Chondrocyte (in vitro differentiated cells): ENCODE results near the gene LCT. TPM values are rescaled to one million over a fixed set of nuclear protein-coding genes. Genes with fewer than 3 reads are reported as not detected.

Experiments
- DNase-seq: peaks from one replicate; pipeline ENCODE4 v3.0.0; 2021; ENCODE audit warnings: mixed read lengths, low spot score
- H3K27ac Mint-ChIP-seq: one replicate; pipeline ENCODE4 v1.8.0; 2021; ENCODE audit warnings: mild to moderate bottlenecking, moderate library complexity, mixed read lengths; ENCODE audit not compliant: unreplicated experiment
- H3K27me3 Mint-ChIP-seq: 2 replicates; pipeline ENCODE4 v1.8.0; 2021; ENCODE audit warnings: low read depth, mixed read lengths
- H3K36me3 Mint-ChIP-seq: 2 replicates; pipeline ENCODE4 v1.8.0; 2021; ENCODE audit warnings: low read depth, mixed read lengths
- H3K4me1 Mint-ChIP-seq: 2 replicates; pipeline ENCODE4 v1.8.0; 2021; ENCODE audit warnings: low read depth, mild to moderate bottlenecking, mixed read lengths
- H3K4me3 Mint-ChIP-seq: one replicate; pipeline ENCODE4 v1.8.0; 2021; ENCODE audit warnings: mild to moderate bottlenecking, moderate library complexity, mixed read lengths; ENCODE audit not compliant: unreplicated experiment
- H3K9me3 Mint-ChIP-seq: 2 replicates; pipeline ENCODE4 v1.8.0; 2021; ENCODE audit warnings: low read depth, mixed read lengths
- CTCF ChIP-seq: fragments of 200-600 bp; sonication (generic); IDR thresholded peaks from 2 replicates; pipeline ENCODE4 v1.5.0; 2021; ENCODE audit warnings: antibody characterized with exemption, mild to moderate bottlenecking, moderate library complexity
- total RNA-seq: library from RNA; stranded (reverse); gene quantifications from 3 replicates; pipeline ENCODE4 v1.2.1, GENCODE V29; 2021

LCT gene
- total RNA-seq, 1 donor from 2014 or later = not detected

GRCh38 chr2:135745545-135745944, 91.4 kb downstream of the LCT start:
- no peak for TF ChIP-seq CTCF
- H3K27ac Mint-ChIP-seq = peak overlapping the region; percentile 90
- peaks cover 44% of the 10 kb centered on the region for H3K4me1 Mint-ChIP-seq
- no peak for DNase-seq
- H3K36me3 Mint-ChIP-seq = peaks cover 12% of the 10 kb centered on the region
- H3K9me3 Mint-ChIP-seq = peaks cover 3% of the 10 kb centered on the region
- H3K4me3 Mint-ChIP-seq = no peak overlapping the region
- no peaks in the 10 kb centered on the region for H3K27me3 Mint-ChIP-seq

GRCh38 chr2:135744760-135745314, 92.1 kb downstream of the LCT start:
- H3K9me3 Mint-ChIP-seq = peaks cover 3% of the 10 kb centered on the region
- no peaks in the 10 kb centered on the region for H3K27me3 Mint-ChIP-seq
- H3K36me3 Mint-ChIP-seq = peaks cover 12% of the 10 kb centered on the region
- H3K4me3 Mint-ChIP-seq = no peak overlapping the region
- peak overlapping the region; percentile 90 for H3K27ac Mint-ChIP-seq
- no peak for DNase-seq
- H3K4me1 Mint-ChIP-seq = peaks cover 44% of the 10 kb centered on the region
- TF ChIP-seq CTCF = peak; percentile 38

GRCh38 chr2:135743860-135744259, 93.1 kb downstream of the LCT start:
- no peak for DNase-seq
- no peaks in the 10 kb centered on the region for H3K27me3 Mint-ChIP-seq
- H3K9me3 Mint-ChIP-seq = peaks cover 3% of the 10 kb centered on the region
- H3K27ac Mint-ChIP-seq = peak overlapping the region; percentile 90
- H3K36me3 Mint-ChIP-seq = peaks cover 8% of the 10 kb centered on the region
- H3K4me3 Mint-ChIP-seq = peak overlapping the region; percentile 51
- TF ChIP-seq CTCF = no peak
- H3K4me1 Mint-ChIP-seq = peaks cover 44% of the 10 kb centered on the region

GRCh38 chr2:135742325-135742757, 94.6 kb downstream of the LCT start:
- no peak for DNase-seq
- Mint-ChIP-seq H3K27ac (peak overlapping the region; percentile 99), H3K4me1 (peaks cover 42% of the 10 kb centered on the region)

More at GRCh38 chr2:135742325-135742757, 94.6 kb downstream of the LCT start:
- no peaks in the 10 kb centered on the region for H3K27me3 Mint-ChIP-seq
- peaks cover 8% of the 10 kb centered on the region for H3K36me3 Mint-ChIP-seq
- TF ChIP-seq CTCF = peak; percentile 19
- H3K9me3 Mint-ChIP-seq = peaks cover 3% of the 10 kb centered on the region
- H3K4me3 Mint-ChIP-seq = peak overlapping the region; percentile 76
